H1 (cell line): ENCODE measurements around the gene SLC22A14. TPM values are rescaled to one million over a fixed set of nuclear protein-coding genes. Genes with fewer than 3 reads are reported as not detected.

Experiments
- CTCF ChIA-PET: fragments of 300-600 bp; sonication (Branson Sonifier 250); formaldehyde crosslinking; loops from one replicate; lab custom pipeline; 2021; ENCODE audit not compliant: partially characterized antibody; lab: Charles Lee
- POLR2A ChIA-PET: fragments of 300-600 bp; sonication (Branson Sonifier 250); formaldehyde crosslinking; loops from one replicate; lab custom pipeline; 2021; ENCODE audit warnings: inconsistent platforms; ENCODE audit not compliant: partially characterized antibody; lab: Charles Lee
- DNase-seq, 2 experiments: peaks; one replicate each; pipeline versions ENCODE4 v3.0.0 to v3.0.0-alpha.2; 2010 to 2022; ENCODE audit warnings: low spot score in 2 of 2, low read depth in 1 of 2, mixed read lengths in 1 of 2
- FAIRE-seq: peaks from 2 replicates; lab custom pipeline; 2011; peaks lifted over from hg19 to GRCh38; lab: Jason Lieb, UNC
- H2AFZ ChIP-seq: 2 replicates; pipeline ENCODE4 v1.8.1; 2012; ENCODE audit warnings: low read length, inconsistent platforms
- H2AK5ac ChIP-seq: 2 replicates; pipeline ENCODE4 v1.6.1; 2013; ENCODE audit warnings: low read depth, low read length
- H2BK120ac ChIP-seq: replicated peaks from 2 replicates; pipeline ENCODE3; 2013; ENCODE audit warnings: low read depth, low read length, inconsistent platforms
- H2BK12ac ChIP-seq: 2 replicates; pipeline ENCODE4 v1.6.1; 2013; ENCODE audit warnings: low read depth, low read length
- H2BK15ac ChIP-seq: 2 replicates; pipeline ENCODE4 v1.6.1; 2013; ENCODE audit warnings: low read length
- H2BK20ac ChIP-seq: 2 replicates; pipeline ENCODE4 v1.6.1; 2013; ENCODE audit warnings: low read length
- H2BK5ac ChIP-seq: 2 replicates; pipeline ENCODE4 v1.6.1; 2013; ENCODE audit warnings: low read depth, low read length
- H3K14ac ChIP-seq: 2 replicates; pipeline ENCODE4 v1.6.1; 2013; ENCODE audit warnings: inconsistent platforms; ENCODE audit not compliant: insufficient read length
- H3K18ac ChIP-seq: 2 replicates; pipeline ENCODE4 v1.6.1; 2013; ENCODE audit warnings: low read length; ENCODE audit errors: extremely low read depth
- H3K23ac ChIP-seq: 2 replicates; pipeline ENCODE4 v1.6.1; 2013; ENCODE audit warnings: inconsistent platforms; ENCODE audit not compliant: insufficient read length
- H3K23me2 ChIP-seq: 2 replicates; pipeline ENCODE4 v1.6.1; 2013; ENCODE audit warnings: low read depth, low read length
- H3K27ac ChIP-seq: 2 replicates; pipeline ENCODE4 v1.6.1; 2011; ENCODE audit warnings: low read depth, low read length, inconsistent platforms
- H3K27me3 ChIP-seq, 4 experiments: replicated peaks in 1 of 4; 1 replicate in 1 of 4; 2 replicates in 3 of 4; pipeline versions ENCODE4 v1.6.1 to v1.8.1; 2011 to 2013; ENCODE audit warnings: low read length in 3 of 4, mild to moderate bottlenecking in 3 of 4, inconsistent platforms in 2 of 4, mixed read lengths in 2 of 4, moderate library complexity in 1 of 4; ENCODE audit not compliant: control insufficient read depth in 3 of 4, insufficient read depth in 3 of 4; ENCODE audit errors: extremely low read depth in 1 of 4
- H3K36me3 ChIP-seq, 4 experiments: 2 replicates each; pipeline versions ENCODE4 v1.6.1 to v1.8.1; 2011 to 2013; ENCODE audit warnings: mild to moderate bottlenecking in 4 of 4, low read length in 3 of 4, moderate library complexity in 2 of 4, control low read depth in 1 of 4, inconsistent platforms in 1 of 4; ENCODE audit not compliant: insufficient read depth in 4 of 4, control insufficient read depth in 2 of 4
- H3K4ac ChIP-seq: replicated peaks from 2 replicates; pipeline ENCODE3; 2013; ENCODE audit warnings: low read length, low read depth, mixed read lengths, inconsistent platforms; ENCODE audit not compliant: insufficient read length
- H3K4me1 ChIP-seq, 4 experiments: replicated peaks in 1 of 4; 1 replicate in 1 of 4; 2 replicates in 3 of 4; pipeline versions ENCODE4 v1.6.1 to v1.8.1; 2011 to 2013; ENCODE audit warnings: low read length in 3 of 4, inconsistent platforms in 2 of 4, mixed read lengths in 1 of 4; ENCODE audit not compliant: insufficient read depth in 4 of 4, control insufficient read depth in 3 of 4
- H3K4me2 ChIP-seq, 2 experiments: 2 replicates each; pipeline versions ENCODE4 v1.6.1 to v1.8.1; 2011 to 2013; ENCODE audit warnings: low read depth in 2 of 2, low read length in 2 of 2, control low read depth in 1 of 2, inconsistent platforms in 1 of 2, mild to moderate bottlenecking in 1 of 2; ENCODE audit not compliant: insufficient read depth in 1 of 2
- H3K4me3 ChIP-seq, 4 experiments: fragments of 200-600, 300-600 bp in 1 of 4; sonication (generic), shearing (Covaris generic), sonication (Bioruptor Twin) in 1 of 4; 2 replicates each; pipeline versions ENCODE4 v1.5.1 to v1.8.1; 2011 to 2016; ENCODE audit warnings: low read length in 4 of 4, low read depth in 3 of 4, control low read depth in 2 of 4, inconsistent platforms in 2 of 4, mild to moderate bottlenecking in 2 of 4, mixed read lengths in 1 of 4, moderate library complexity in 1 of 4; ENCODE audit not compliant: insufficient read depth in 2 of 4; ENCODE audit errors: extremely low read depth in 1 of 4
- H3K56ac ChIP-seq: replicated peaks from 2 replicates; pipeline ENCODE3; 2013; ENCODE audit warnings: low read depth, mild to moderate bottlenecking, mixed read lengths, low read length, inconsistent platforms; ENCODE audit not compliant: insufficient read length
- H3K79me1 ChIP-seq: 2 replicates; pipeline ENCODE4 v1.6.1; 2013; ENCODE audit warnings: low read depth, low read length, control low read depth
- H3K79me2 ChIP-seq, 2 experiments: 2 replicates each; pipeline versions ENCODE4 v1.6.1 to v1.8.1; 2012 to 2013; ENCODE audit warnings: low read length in 2 of 2, mild to moderate bottlenecking in 2 of 2, inconsistent platforms in 1 of 2; ENCODE audit not compliant: insufficient read depth in 2 of 2, control insufficient read depth in 1 of 2
- H3K9ac ChIP-seq, 4 experiments: replicated peaks in 1 of 4; 1 replicate in 1 of 4; 2 replicates in 3 of 4; pipeline versions ENCODE4 v1.6.1 to v1.8.1; 2011 to 2013; ENCODE audit warnings: low read depth in 3 of 4, low read length in 3 of 4, control low read depth in 2 of 4, mild to moderate bottlenecking in 2 of 4, moderate library complexity in 2 of 4, inconsistent platforms in 1 of 4; ENCODE audit errors: extremely low read depth in 1 of 4
- H3K9me3 ChIP-seq, 2 experiments: 2 replicates each; pipeline versions ENCODE4 v1.6.1 to v1.8.1; 2012 to 2013; ENCODE audit warnings: mild to moderate bottlenecking in 2 of 2, moderate library complexity in 2 of 2, control low read depth in 1 of 2, inconsistent platforms in 1 of 2, low read depth in 1 of 2, low read length in 1 of 2, mixed read lengths in 1 of 2; ENCODE audit not compliant: insufficient read depth in 2 of 2
- H4K20me1 ChIP-seq, 2 experiments: replicated peaks in 1 of 2; 2 replicates each; pipeline versions ENCODE3 to v1.8.1; 2011 to 2013; ENCODE audit warnings: inconsistent platforms in 2 of 2, low read length in 2 of 2, mild to moderate bottlenecking in 1 of 2; ENCODE audit not compliant: insufficient read depth in 2 of 2, control insufficient read depth in 1 of 2
- H4K5ac ChIP-seq: 2 replicates; pipeline ENCODE4 v1.6.1; 2013; ENCODE audit warnings: low read length, low read depth, mixed read lengths, inconsistent platforms; ENCODE audit not compliant: insufficient read length
- H4K8ac ChIP-seq: 2 replicates; pipeline ENCODE4 v1.8.0; 2013; ENCODE audit warnings: mild to moderate bottlenecking, moderate library complexity, low read length, inconsistent platforms; ENCODE audit not compliant: insufficient read depth; ENCODE audit errors: extremely low read depth
- H4K91ac ChIP-seq: replicated peaks from 2 replicates; pipeline ENCODE3; 2013; ENCODE audit warnings: low read length, mixed read lengths, inconsistent platforms; ENCODE audit not compliant: insufficient read length
- BRCA1 ChIP-seq: IDR thresholded peaks from 2 replicates; pipeline ENCODE4 v1.6.1; 2012; ENCODE audit warnings: low read depth, low read length, improper control_type of control experiment
- CTBP2 ChIP-seq: IDR thresholded peaks from 2 replicates; pipeline ENCODE4 v1.7.0; 2011; ENCODE audit warnings: borderline replicate concordance, mild to moderate bottlenecking, moderate library complexity, mixed read lengths, low read length; ENCODE audit not compliant: insufficient read depth, insufficient read length
- GABPA ChIP-seq: IDR thresholded peaks from 2 replicates; pipeline ENCODE4 v1.6.1; 2011; ENCODE audit warnings: mild to moderate bottlenecking, low read length, moderate library complexity, borderline replicate concordance; ENCODE audit not compliant: insufficient read depth
- PHF8 ChIP-seq: fragments of 200-600 bp; sonication (generic); conservative IDR thresholded peaks from 2 replicates; pipeline ENCODE4 v1.7.1; 2012; ENCODE audit warnings: low read depth, mild to moderate bottlenecking, inconsistent platforms, low read length, moderate library complexity
- POLR2AphosphoS5 ChIP-seq: IDR thresholded peaks from 2 replicates; pipeline ENCODE4 v1.6.1; 2011; ENCODE audit warnings: low read depth, low read length
- RBBP5 ChIP-seq: IDR thresholded peaks from 2 replicates; pipeline ENCODE4 v1.7.1; 2012; ENCODE audit warnings: low read depth, mild to moderate bottlenecking, inconsistent platforms, low read length, moderate library complexity, borderline replicate concordance
- TAF1 ChIP-seq: IDR thresholded peaks from 2 replicates; pipeline ENCODE4 v1.6.1; 2011; ENCODE audit warnings: mild to moderate bottlenecking, low read depth, low read length
- ZNF274 ChIP-seq: IDR thresholded peaks from 2 replicates; pipeline ENCODE4 v1.7.0; 2012; ENCODE audit warnings: low read length, borderline replicate concordance; ENCODE audit errors: extremely low read depth
- WGBS, 2 experiments: shearing (Covaris generic) in 1 of 2; methylation state at CpG; one replicate each; pipeline versions ENCODE4 v1.1.6 to v1.1.7; 2013 to 2015; ENCODE audit warnings: low lambda C conversion rate in 2 of 2, mixed read lengths in 2 of 2, inconsistent platforms in 1 of 2, low coverage in 1 of 2, missing lambda C conversion rate in 1 of 2; ENCODE audit not compliant: insufficient replicate concordance in 2 of 2, insufficient coverage in 1 of 2, insufficient read length in 1 of 2; ENCODE audit errors: extremely low coverage in 1 of 2, missing lambda C conversion rate in 1 of 2; 5-methylcytosine and 5-hydroxymethylcytosine counted together
- polyA plus RNA-seq, 7 experiments: library from polyadenylated mRNA; depleted of rRNA in 3 of 7; stranded (reverse) in 5 of 7; unstranded in 2 of 7; fragments of >200 nt in 5 of 7; fragments of 200-250 nt in 2 of 7; gene quantifications; 1 replicate in 5 of 7; 2 replicates in 1 of 7; 4 replicates in 1 of 7; pipeline versions ENCODE4 v1.2.1 to v1.2.3, GENCODE V29; 2011 to 2013; ENCODE audit warnings: missing spikeins in 2 of 7, mixed read lengths in 2 of 7
- total RNA-seq: library from RNA; stranded (reverse); fragmentation: NEBNext Ultra II Directional; extraction: Animal tissue kit (Norgen Biotek cat#: 25700); gene quantifications from 2 replicates; pipeline ENCODE4 v1.2.1, GENCODE V29; 2021

Gene SLC22A14
- total and polyA plus RNA-seq, 2 of the 8 experiments (the other 6 are each of a cell fraction or from before 2014, with no cell fraction given): 0.03 TPM; not detected in 1

DNA sequence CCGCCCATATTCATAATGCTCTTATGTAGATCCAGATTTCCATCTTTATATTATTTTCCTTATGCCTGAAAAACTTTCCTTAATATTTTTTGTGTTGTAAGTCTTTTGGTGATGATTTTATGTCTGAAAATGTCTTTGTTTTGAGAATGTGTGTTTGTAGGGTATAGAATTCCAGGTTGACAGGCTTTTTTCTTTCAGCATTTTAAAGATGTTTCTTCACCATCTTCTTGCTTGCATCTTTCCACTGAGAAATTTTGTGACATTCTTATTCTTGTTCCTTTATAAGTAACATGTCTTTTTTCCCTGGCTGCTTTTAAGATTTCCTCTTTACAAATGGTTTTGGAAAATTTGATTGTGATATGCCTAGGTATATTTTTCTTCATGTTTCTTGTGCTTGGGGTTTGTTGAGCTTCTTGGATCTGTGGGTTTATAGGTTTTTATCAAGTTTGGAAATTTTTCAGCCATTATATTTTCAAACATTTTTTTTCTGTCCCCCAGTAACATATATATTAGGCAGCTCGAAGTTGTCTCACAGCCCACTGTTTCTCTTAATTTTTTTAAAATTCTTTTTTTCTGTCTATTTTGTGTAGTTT lies 43.6 kb upstream of the SLC22A14 start:
- DNase-seq (no peak), FAIRE-seq (no peak)
- Histone ChIP-seq H4K20me1 (no peaks in the 10 kb centered on the region), H3K14ac (no peak overlapping the region), H3K27me3 (no peaks in the 10 kb centered on the region), H4K5ac (no peak overlapping the region), H3K9me3 (no peaks in the 10 kb centered on the region), H3K79me2 (no peaks in the 10 kb centered on the region), H2BK5ac (no peak overlapping the region), H3K4me2 (no peak overlapping the region), H2BK12ac (no peak overlapping the region), H3K4me1 (no peaks in the 10 kb centered on the region), H3K36me3 (peaks cover 0 to 20% (median 14%) of the 10 kb centered on the region in 4 experiments; a peak in 5 of 8 replicates), H2BK15ac (no peak overlapping the region), H2BK20ac (no peak overlapping the region), H2AK5ac (no peak overlapping the region), H3K18ac (no peak overlapping the region), H3K23me2 (no peaks in the 10 kb centered on the region), H3K4me3 (no peak overlapping the region), H3K4ac (no peak overlapping the region), H3K23ac (no peak overlapping the region), H2AFZ (no peak overlapping the region), H2BK120ac (no peak overlapping the region), H3K9ac (no peak overlapping the region), H3K79me1 (no peaks in the 10 kb centered on the region), H3K56ac (no peak overlapping the region), H3K27ac (no peak overlapping the region), H4K8ac (no peak overlapping the region), H4K91ac (no peak overlapping the region)
- CTCF ChIA-PET: no interaction called here
- WGBS, 2 experiments: 80% methylated on average over 2 of the region's 2 CpGs; no CpG with 5 or more reads in 1 of the 2 experiments
- POLR2A ChIA-PET: no interaction called here
- TF ChIP-seq PHF8: no peak
- TF ChIP-seq BRCA1: no peak
- TF ChIP-seq CTBP2: no peak
- TF ChIP-seq ZNF274: no peak
- TF ChIP-seq RBBP5: no peak
- TF ChIP-seq GABPA: no peak
- no peak for TF ChIP-seq POLR2AphosphoS5
- TF ChIP-seq TAF1: no peak
